ENCODE results near the gene SENP3.
A peak's percentile ranks its signal among the peaks of the same experiment; 100 is the strongest.

Gene SENP3

DNA sequence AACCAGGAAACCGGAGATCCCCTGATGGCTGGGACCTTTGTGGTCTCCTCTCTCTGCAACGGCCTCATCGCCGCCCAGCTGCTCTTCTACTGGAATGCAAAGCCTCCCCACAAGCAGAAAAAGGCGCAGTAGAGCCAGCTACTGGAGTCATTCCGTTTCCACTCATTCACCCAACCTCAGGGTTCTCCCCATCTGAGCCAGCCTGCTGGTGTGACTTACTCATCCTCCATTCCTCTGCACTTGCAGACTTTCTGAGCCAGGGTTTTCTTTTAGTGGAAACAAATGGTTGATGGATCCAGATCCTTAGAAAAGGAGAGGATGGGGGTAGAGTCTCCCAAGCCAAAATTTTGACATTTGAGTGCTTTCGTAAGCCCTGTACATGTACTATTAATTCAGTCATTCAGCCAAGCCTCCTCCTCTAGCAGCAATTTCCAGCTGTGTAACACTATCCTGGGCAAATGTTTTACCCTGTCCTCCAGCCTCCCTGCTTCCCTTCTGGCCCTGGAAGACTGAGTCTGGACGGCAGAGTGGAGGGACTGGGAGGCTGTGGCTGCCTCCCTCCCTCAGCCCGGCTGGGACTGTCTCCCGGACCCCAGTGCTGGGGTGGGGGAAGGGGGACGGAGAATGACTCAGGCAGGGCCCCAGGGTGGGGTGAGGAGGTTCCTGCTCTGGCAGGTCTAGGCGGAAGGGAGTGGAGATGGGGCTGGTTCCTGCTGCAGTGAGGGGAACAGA is 25.9 kb downstream of the SENP3 start:
- TF ChIP-seq, protein P1, sequence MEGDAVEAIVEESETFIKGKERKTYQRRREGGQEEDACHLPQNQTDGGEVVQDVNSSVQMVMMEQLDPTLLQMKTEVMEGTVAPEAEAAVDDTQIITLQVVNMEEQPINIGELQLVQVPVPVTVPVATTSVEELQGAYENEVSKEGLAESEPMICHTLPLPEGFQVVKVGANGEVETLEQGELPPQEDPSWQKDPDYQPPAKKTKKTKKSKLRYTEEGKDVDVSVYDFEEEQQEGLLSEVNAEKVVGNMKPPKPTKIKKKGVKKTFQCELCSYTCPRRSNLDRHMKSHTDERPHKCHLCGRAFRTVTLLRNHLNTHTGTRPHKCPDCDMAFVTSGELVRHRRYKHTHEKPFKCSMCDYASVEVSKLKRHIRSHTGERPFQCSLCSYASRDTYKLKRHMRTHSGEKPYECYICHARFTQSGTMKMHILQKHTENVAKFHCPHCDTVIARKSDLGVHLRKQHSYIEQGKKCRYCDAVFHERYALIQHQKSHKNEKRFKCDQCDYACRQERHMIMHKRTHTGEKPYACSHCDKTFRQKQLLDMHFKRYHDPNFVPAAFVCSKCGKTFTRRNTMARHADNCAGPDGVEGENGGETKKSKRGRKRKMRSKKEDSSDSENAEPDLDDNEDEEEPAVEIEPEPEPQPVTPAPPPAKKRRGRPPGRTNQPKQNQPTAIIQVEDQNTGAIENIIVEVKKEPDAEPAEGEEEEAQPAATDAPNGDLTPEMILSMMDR (IDR thresholded peaks at IDR 0.05) = no peak
- H3K36me3 Mint-ChIP-seq (ENCODE audit: low read depth) = peaks cover 25% of the 10 kb centered on the region
- H3K4me3 Mint-ChIP-seq = no peak overlapping the region
- peaks cover 60% of the 10 kb centered on the region for H3K4me1 Mint-ChIP-seq
- no peak overlapping the region for H3K27ac Mint-ChIP-seq
- no peaks in the 10 kb centered on the region for H3K27me3 Mint-ChIP-seq (ENCODE audit: low read depth, poor library complexity)
- no peak for DNase-seq
- no peaks in the 10 kb centered on the region for H3K9me3 Mint-ChIP-seq

DNA sequence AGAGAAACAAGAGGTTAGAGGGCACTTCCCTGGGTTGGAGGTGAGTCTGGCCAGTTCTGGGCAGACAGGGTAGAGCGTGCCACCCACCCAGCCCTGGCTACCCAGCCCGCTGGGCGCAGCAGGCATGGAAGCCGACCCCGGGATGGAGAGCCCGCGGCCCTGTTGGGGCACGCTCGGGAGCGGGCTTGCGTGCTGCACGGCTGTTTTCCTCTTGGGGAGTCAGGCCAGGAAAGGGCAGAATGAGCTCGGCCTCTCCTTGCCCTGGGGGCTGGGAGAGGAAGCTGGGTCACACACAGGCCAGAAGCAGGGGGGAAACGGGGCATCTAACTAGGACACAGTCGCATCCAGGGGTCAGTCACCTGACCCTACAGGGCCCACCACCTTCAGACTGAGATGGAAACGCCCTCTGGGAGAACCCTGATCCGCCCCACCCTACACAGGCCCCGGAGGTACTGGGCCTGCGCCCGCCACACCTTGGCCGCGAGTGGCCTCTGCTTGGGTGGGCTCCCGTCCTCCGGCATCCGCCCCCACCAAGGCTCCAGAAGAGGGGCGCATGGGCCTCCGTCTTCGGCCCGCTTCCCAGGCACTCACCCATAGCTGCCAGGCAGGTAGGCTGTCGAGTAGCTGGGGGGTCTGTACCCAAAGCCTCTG is 27.0 kb downstream of the SENP3 start:
- H3K4me3 Mint-ChIP-seq = no peak overlapping the region
- peaks cover 54% of the 10 kb centered on the region for H3K4me1 Mint-ChIP-seq
- no peak overlapping the region for H3K27ac Mint-ChIP-seq
- no peak for DNase-seq
- TF ChIP-seq, protein P1 (IDR thresholded peaks at IDR 0.05) = no peak
- no peaks in the 10 kb centered on the region for H3K9me3 Mint-ChIP-seq
- H3K36me3 Mint-ChIP-seq (ENCODE audit: low read depth) = peaks cover 33% of the 10 kb centered on the region
- no peaks in the 10 kb centered on the region for H3K27me3 Mint-ChIP-seq (ENCODE audit: low read depth, poor library complexity)

DNA sequence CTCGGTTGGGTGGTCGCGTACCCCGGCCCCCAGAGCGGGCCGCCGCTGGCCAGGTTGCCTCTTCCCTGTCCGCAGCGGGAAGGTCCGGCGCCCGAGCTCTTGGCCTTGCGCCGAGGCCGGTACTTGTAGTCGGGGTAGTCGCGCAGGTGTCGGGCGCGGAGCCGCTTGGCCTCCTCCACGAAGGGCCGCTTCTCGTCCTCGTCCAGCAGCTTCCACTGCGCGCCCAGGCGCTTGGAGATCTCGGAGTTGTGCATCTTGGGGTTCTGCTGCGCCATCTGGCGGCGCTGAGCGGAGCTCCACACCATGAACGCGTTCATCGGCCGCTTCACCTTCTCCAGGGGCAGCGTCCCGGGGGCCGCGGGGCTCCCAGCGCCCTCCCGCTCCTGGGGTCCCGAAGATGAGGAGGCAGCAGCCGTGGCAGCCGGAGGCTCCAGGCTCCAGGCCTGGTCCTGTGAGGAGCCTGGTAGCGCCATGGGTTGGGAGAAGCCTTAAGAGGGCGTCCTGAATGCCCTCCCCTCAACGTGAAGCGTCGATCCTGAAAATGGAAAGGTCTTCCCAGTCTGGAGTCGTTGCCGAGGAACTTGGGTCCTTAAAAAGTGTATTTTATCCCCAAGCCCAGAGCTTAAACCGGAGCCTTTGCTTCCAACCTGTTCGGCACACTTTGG is 27.6 kb downstream of the SENP3 start:
- H3K27ac Mint-ChIP-seq = no peak overlapping the region
- H3K36me3 Mint-ChIP-seq (ENCODE audit: low read depth) = peaks cover 40% of the 10 kb centered on the region
- peaks cover 47% of the 10 kb centered on the region for H3K4me1 Mint-ChIP-seq
- peak; percentile 79 for DNase-seq
- H3K9me3 Mint-ChIP-seq = no peaks in the 10 kb centered on the region
- TF ChIP-seq, protein P1 (IDR thresholded peaks at IDR 0.05) = peak; percentile 77
- H3K27me3 Mint-ChIP-seq (ENCODE audit: low read depth, poor library complexity) = no peaks in the 10 kb centered on the region
- no peak overlapping the region for H3K4me3 Mint-ChIP-seq

DNA sequence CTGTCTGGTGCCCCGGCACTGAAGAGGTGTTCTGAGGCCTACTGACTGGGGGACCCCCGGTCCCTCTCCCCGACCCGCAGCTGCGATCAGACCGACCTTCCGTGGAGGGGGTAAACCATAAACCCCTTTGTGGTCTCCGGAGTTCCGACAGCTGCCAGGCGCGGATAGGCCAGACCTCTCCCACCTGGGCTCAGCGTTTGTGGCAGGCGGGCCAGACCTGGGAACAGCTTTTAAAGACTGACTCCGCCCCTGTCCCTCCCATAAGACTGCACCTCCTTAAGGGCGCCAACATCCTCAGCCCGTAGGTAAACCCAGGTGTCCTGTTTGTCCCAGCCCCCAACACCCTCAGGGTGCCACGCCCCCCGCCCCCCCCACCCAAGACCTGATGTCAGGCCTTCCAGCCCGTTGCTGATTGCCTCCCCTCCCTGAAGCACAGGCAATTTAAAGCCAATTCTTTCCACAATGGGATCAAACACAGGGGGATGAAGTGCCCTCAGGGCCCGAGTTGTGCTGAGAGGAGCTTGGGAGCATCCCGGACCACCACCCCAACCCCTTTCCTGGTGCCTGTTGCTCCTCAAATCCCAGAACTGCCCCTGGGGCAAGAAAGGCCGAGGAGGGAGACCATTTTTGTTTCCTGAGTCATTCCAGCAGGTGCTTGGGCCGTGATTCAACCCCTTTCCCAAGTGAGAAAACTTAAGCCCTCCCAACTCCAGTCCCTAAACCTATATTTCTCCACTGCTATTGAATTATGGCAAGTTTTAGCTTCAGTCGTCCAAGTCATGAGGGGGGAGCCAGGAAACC is 28.4 kb downstream of the SENP3 start, which contains the start of gene SOX15:
SOX15 (minus strand) TSS at position 204 of the 801 bp plus-strand sequence. CDS start 418 bp downstream, outside the sequence.
- no peaks in the 10 kb centered on the region for H3K9me3 Mint-ChIP-seq
- H3K27ac Mint-ChIP-seq = no peak within 1 kb of the TSS
- no peak for DNase-seq
- H3K36me3 Mint-ChIP-seq (ENCODE audit: low read depth) = peaks cover 40% of the 10 kb centered on the region
- TF ChIP-seq, protein P1 (IDR thresholded peaks at IDR 0.05) = no peak
- H3K4me1 Mint-ChIP-seq = peaks cover 40% of the 10 kb centered on the region
- H3K27me3 Mint-ChIP-seq (ENCODE audit: low read depth, poor library complexity) = no peaks in the 10 kb centered on the region
- H3K4me3 Mint-ChIP-seq = no peak within 1 kb of the TSS

DNA sequence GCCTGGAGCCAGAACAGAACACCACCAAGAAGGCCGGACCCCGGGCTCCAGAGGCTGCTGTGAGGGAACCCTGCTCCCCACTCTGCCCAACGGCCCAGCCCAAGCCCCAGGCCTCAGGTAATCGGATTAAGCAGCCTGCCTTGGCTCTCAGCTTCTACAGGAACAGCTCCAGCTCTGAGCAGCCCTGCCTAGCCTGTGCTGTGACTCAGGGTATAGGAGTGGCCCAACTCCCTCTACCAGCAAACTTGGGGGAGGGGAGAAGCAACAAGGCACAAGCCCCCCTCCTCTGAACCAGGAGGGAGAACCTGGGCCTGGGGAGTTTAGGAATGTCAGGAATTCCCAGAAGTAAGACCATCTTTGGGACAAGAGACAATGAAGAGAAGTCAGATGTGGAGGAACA is 29.0 kb downstream of the SENP3 start:
- TF ChIP-seq, protein P1 (IDR thresholded peaks at IDR 0.05) = no peak
- DNase-seq = no peak
- Mint-ChIP-seq H3K36me3 (ENCODE audit: low read depth) (peaks cover 45% of the 10 kb centered on the region), H3K9me3 (no peaks in the 10 kb centered on the region), H3K4me1 (peaks cover 36% of the 10 kb centered on the region), H3K27me3 (ENCODE audit: low read depth, poor library complexity) (no peaks in the 10 kb centered on the region), H3K27ac (no peak overlapping the region), H3K4me3 (no peak overlapping the region)
